HG02798 (cell line): ENCODE results near the gene ORMDL1.
"Not testable (repeated sequence)": the region's sequence is repeated elsewhere in the genome, so short reads cannot be mapped to it uniquely, and the experiment has no call there.

Experiments used
- ATAC-seq: cut with Tn5 transposase; IDR thresholded peaks from one replicate; pipeline ENCODE4 v1.9.1; 2021; ENCODE audit warnings: mild to moderate bottlenecking; ENCODE audit not compliant: unreplicated experiment, poor library complexity

Gene ORMDL1

GRCh38 chr2:189782221-189782671, 1.9 kb downstream of the ORMDL1 start:
- no peak for ATAC-seq

- no peak for ATAC-seq
Observed at GRCh38 chr2:189772212-189772611, 11.9 kb downstream of the ORMDL1 start.

GRCh38 chr2:189770590-189771322, 13.4 kb downstream of the ORMDL1 start:
- ATAC-seq: no peak

- no peak for ATAC-seq
Observed at GRCh38 chr2:189763908-189764661, 20.1 kb downstream of the ORMDL1 start.

- ATAC-seq: peak; percentile 97
Observed at GRCh38 chr2:189762551-189763298, 21.4 kb downstream of the ORMDL1 start, which contains the start of gene OSGEPL1. Gene OSGEPL1 (minus strand): TSS chr2:189762792. CDS start chr2:189761640, 1,152 bp downstream.

GRCh38 chr2:189762229-189762550, 21.9 kb downstream of the ORMDL1 start:
- ATAC-seq: no peak

- ATAC-seq: not testable (repeated sequence)
Observed at GRCh38 chr2:189760154-189760553, 24.0 kb downstream of the ORMDL1 start.

GRCh38 chr2:189756311-189756952, 27.7 kb downstream of the ORMDL1 start:
- no peak for ATAC-seq

- ATAC-seq: peak; percentile 70
Observed at GRCh38 chr2:189751080-189751658, 33.0 kb downstream of the ORMDL1 start.

GRCh38 chr2:189729430-189729829, 54.7 kb downstream of the ORMDL1 start:
- ATAC-seq: no peak

- no peak for ATAC-seq
Observed at GRCh38 chr2:189726849-189727248, 57.3 kb downstream of the ORMDL1 start.

- ATAC-seq: no peak
Observed at GRCh38 chr2:189726271-189726670, 57.9 kb downstream of the ORMDL1 start.

- ATAC-seq: no peak
Observed at GRCh38 chr2:189723192-189723591, 60.9 kb downstream of the ORMDL1 start.
